HUES48 (cell line): ENCODE results near the gene SLMAP.

Source experiments
- H3K27ac ChIP-seq: one replicate; pipeline ENCODE4 v1.7.0; 2013; ENCODE audit warnings: low read depth, low read length, inconsistent platforms
- H3K27me3 ChIP-seq: 2 replicates; pipeline ENCODE4 v1.6.1; 2013; ENCODE audit warnings: mild to moderate bottlenecking, low read length; ENCODE audit not compliant: control insufficient read depth, insufficient read depth
- H3K36me3 ChIP-seq: 2 replicates; pipeline ENCODE4 v1.6.1; 2013; ENCODE audit warnings: low read length; ENCODE audit not compliant: control insufficient read depth, insufficient read depth
- H3K4me1 ChIP-seq: 2 replicates; pipeline ENCODE4 v1.6.1; 2013; ENCODE audit warnings: mild to moderate bottlenecking, low read length; ENCODE audit not compliant: control insufficient read depth, insufficient read depth
- H3K4me3 ChIP-seq: 2 replicates; pipeline ENCODE4 v1.5.1; 2013; ENCODE audit warnings: mild to moderate bottlenecking, low read depth, low read length
- H3K9ac ChIP-seq: 2 replicates; pipeline ENCODE4 v1.6.1; 2013; ENCODE audit warnings: mild to moderate bottlenecking, low read depth, low read length, moderate library complexity
- H3K9me3 ChIP-seq: 2 replicates; pipeline ENCODE4 v1.6.1; 2013; ENCODE audit warnings: low read length; ENCODE audit not compliant: control insufficient read depth, insufficient read depth

SLMAP gene

DNA sequence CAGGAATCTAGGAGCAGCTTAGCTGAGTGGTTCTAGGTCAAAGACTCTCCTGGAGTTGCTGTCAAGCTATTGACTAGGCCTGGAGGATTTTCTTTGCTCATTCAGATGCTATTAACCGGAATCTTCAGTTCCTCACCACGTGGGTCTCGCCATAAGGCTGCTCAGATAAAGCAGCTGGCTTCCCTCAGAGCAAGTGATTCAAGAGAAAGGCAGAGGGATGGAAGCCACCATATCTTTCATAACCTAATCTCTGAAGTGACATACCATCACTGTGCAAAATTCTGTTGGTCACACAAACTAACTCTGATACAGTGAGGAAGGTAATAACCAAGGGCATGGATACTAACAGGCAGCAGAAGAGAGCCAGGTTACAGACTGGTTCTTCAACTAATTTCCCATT is 179.4 kb downstream of the SLMAP start:
- H3K27ac ChIP-seq, result no peak overlapping the region
- no peaks in the 10 kb centered on the region for H3K27me3 ChIP-seq
- H3K9ac ChIP-seq, result no peak overlapping the region
- no peak overlapping the region for H3K4me3 ChIP-seq
- H3K9me3 ChIP-seq, result no peaks in the 10 kb centered on the region
- peaks cover 4% of the 10 kb centered on the region; the same call in 1 of the 2 replicates for H3K36me3 ChIP-seq
- H3K4me1 ChIP-seq, result no peaks in the 10 kb centered on the region

DNA sequence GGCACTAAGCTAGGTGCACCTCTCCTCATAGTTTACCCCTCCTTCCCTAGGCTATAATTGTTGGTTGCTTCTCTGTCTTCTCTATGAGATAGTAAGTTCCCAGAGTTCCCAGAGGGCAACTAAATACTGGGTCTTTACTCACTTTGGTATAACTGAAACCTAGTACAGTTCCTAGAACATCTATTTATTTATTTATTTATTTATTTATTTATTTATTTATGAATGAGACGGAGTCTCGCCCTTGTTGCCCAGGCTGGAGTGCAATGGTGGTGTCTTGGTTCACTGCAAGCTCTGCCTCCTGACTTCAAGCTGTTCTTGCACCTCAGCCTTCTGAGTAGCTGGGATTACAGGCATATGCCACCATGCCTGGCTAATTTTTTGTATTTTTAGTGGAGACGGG is 181.0 kb downstream of the SLMAP start:
- H3K4me1 ChIP-seq, result no peaks in the 10 kb centered on the region
- no peaks in the 10 kb centered on the region for H3K27me3 ChIP-seq
- no peak overlapping the region for H3K9ac ChIP-seq
- no peak overlapping the region for H3K27ac ChIP-seq
- H3K36me3 ChIP-seq, result peaks cover 4% of the 10 kb centered on the region; the same call in 1 of the 2 replicates
- no peaks in the 10 kb centered on the region for H3K9me3 ChIP-seq
- no peak overlapping the region for H3K4me3 ChIP-seq

DNA sequence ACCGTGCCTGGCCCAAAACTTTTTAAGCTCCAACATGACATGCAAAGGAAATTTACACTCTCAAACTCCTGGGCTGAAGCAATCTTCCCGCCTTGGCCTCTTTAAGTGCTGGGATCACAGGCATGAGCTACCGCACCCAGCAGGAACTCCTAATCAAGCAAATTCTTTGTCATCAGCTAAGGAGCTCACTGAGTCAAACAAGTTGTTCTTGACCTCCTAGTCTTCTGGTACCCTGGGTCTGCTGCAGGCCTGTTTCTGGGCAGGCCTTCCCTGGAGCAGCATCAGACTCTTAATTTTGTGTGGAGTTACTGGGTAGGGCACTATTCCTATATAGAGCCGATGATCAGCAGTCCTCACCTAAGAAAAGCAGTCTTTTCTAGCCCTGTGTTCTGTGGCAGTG is 183.7 kb downstream of the SLMAP start:
- Histone ChIP-seq H3K36me3 (no peaks in the 10 kb centered on the region), H3K27ac (no peak overlapping the region), H3K27me3 (no peaks in the 10 kb centered on the region), H3K4me1 (no peaks in the 10 kb centered on the region), H3K9ac (no peak overlapping the region), H3K4me3 (no peak overlapping the region), H3K9me3 (no peaks in the 10 kb centered on the region)

DNA sequence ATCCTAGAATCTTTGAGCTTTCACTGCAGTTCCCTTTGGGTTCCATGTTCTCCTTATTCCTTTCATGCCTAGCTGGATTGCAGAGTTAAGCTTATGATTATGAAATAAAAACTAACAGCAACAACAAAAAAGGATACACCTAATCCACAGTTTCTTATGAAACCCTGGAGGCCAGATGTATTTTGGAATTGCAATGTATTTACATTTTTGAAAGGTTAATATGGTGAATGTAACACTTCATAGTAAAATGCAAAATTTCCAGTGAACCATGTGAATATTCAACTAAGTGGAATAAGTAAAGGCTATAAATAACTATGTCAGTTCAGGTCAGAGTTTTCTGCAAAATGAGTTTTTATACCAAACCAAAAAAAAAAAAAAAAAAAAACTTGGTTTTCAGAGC is 186.3 kb downstream of the SLMAP start:
- H3K27me3 ChIP-seq, result no peaks in the 10 kb centered on the region
- no peaks in the 10 kb centered on the region for H3K9me3 ChIP-seq
- no peak overlapping the region for H3K9ac ChIP-seq
- H3K27ac ChIP-seq, result no peak overlapping the region
- H3K4me3 ChIP-seq, result no peak overlapping the region
- no peaks in the 10 kb centered on the region for H3K4me1 ChIP-seq
- no peaks in the 10 kb centered on the region for H3K36me3 ChIP-seq

DNA sequence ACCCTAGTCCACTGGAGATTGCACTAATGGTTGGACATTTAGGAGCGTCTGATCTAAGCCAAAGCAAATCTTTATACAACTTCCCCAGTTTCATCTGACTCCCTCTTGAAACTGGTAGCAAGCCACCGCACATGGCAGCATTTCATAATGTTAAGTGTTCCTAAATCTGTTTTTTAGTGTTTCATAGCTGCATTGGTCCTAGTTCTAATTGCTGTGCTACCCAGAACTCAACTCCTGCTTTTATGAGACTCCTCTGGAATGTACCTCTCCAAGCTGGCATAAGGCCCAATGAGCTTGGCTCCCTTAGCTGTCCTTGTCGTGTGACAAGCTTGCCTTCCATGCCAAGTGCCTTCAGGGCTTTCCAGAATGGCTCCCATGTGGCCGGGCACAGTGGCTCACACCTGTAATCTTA is 186.8 kb downstream of the SLMAP start:
- Histone ChIP-seq H3K9ac (no peak overlapping the region), H3K4me3 (no peak overlapping the region), H3K9me3 (no peaks in the 10 kb centered on the region), H3K4me1 (peaks cover 2% of the 10 kb centered on the region; the same call in 1 of the 2 replicates), H3K27ac (no peak overlapping the region), H3K36me3 (no peaks in the 10 kb centered on the region), H3K27me3 (no peaks in the 10 kb centered on the region)

DNA sequence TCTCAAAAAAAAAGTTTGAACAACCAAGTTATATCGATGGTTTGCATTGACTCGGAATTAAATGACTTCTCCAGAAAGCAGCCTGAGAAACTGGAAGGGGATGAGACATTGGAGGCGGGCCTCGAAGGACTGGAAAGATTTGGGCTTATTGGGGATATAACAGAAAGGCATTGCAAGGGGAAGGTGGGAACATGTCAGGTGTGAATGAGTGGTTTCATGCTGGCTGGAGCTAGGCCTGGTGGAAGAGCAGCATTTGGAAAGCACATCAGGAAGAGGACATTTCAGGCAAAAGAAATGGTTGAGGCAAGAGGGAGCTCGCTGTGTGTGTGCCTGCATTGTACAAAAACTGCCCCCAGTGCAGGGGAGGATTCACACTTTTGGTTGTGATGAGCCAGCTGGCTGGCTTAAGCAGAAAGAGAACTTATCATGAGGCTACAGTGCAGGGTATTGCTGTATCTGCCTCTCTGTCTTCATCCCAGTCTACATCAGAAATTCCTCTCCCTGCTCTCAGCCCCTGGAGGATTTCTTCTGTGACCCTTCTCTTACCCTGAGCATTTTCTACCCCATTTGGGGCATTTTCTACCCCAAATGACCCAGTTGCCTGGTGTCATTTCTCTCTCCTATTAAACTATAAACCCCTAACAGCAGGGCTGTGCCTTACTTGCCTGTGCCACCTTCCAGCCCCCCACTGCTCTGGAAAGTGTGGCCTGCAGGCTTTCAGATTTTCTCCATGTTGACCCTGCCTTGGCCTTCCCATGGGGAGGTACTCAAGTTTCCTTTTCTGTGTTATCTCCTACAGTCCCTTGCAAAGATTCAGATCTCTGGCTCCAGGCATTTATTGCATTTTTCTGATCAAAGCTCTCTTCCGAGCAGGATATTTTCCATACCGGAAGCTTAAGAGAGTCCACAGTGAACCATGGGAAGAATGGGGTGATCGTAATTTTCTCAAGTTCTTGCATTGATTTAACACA is 187.7 kb downstream of the SLMAP start:
- Histone ChIP-seq H3K9ac (no peak overlapping the region), H3K4me3 (no peak overlapping the region), H3K27me3 (no peaks in the 10 kb centered on the region), H3K27ac (no peak overlapping the region), H3K4me1 (peaks cover 11% of the 10 kb centered on the region), H3K9me3 (no peaks in the 10 kb centered on the region), H3K36me3 (no peaks in the 10 kb centered on the region)

DNA sequence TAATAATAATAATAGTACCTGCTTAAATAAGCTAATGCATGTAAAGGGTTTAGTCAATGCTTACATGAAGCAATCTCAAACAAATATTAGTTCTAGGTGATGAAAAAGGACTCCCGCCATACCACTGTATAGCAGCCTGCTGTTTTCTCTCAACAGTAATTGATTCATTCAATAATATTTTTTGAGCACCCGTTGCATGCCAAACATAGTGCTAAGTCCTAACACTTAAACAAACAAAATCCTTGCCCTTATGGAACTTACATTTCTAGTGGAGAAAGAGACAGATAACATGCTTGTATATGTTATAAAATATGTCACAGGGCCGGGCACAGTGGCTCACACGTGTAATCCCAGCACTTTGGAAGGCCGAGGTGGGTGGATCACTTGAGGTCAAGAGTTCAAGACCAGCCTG is 190.9 kb downstream of the SLMAP start:
- Histone ChIP-seq H3K27me3 (no peaks in the 10 kb centered on the region), H3K4me1 (peaks cover 20% of the 10 kb centered on the region), H3K36me3 (no peaks in the 10 kb centered on the region), H3K9me3 (no peaks in the 10 kb centered on the region), H3K27ac (no peak overlapping the region), H3K9ac (no peak overlapping the region), H3K4me3 (no peak overlapping the region)

DNA sequence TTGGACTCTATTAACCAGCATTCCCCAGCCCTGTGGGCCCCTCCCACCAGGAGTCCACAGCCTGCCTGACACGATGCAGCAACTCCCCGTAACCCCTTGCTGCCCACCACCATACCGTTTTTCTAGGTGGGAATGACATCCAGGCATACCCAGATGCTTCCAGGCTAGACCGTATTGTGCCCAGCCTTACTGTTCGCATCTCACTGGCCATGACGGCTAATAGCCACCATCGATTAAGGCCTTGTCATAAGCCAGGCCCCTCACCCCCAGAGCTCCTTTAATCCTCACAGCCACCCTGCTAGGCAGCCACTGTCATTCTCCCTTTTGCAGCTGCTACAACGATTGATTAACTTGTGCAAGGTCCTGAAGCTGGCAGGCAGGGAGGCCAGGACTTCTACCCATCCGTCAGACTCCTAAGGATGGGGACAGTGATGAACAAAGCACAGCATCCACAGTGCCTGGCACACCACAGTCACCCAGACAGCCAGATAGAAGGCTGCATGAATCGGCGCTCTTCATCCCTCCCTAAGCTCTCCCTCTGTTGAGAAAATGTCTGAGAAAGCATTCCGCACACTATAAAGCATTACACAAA is 192.1 kb downstream of the SLMAP start:
- Histone ChIP-seq H3K4me1 (peaks cover 25% of the 10 kb centered on the region), H3K9me3 (no peaks in the 10 kb centered on the region), H3K27ac (no peak overlapping the region), H3K4me3 (no peak overlapping the region), H3K27me3 (no peaks in the 10 kb centered on the region), H3K36me3 (no peaks in the 10 kb centered on the region), H3K9ac (no peak overlapping the region)

DNA sequence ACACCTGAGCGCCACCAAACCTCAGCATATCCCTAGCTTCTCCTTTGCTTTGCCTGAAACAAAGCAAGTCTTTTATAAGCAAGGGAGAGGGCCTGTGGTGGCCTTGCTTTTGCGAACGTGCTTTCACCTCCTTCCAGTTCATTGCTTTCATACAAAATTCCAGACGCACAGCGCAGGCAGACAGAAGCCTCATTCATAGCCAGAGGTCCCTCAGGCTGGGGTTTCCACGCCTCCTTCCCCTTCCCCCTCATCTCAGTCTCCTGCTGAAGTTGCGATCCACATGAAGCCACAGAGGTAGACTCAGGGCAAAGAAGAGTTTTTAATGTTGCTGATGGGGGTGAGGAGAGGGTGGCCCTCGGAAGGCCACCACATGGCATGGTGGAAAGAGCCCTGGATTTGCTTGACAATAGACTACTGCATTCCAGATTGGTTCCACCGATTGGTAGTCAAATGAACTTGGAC is 192.7 kb downstream of the SLMAP start:
- H3K36me3 ChIP-seq, result no peaks in the 10 kb centered on the region
- no peak overlapping the region for H3K9ac ChIP-seq
- peaks cover 25% of the 10 kb centered on the region for H3K4me1 ChIP-seq
- no peaks in the 10 kb centered on the region for H3K27me3 ChIP-seq
- no peak overlapping the region for H3K27ac ChIP-seq
- H3K4me3 ChIP-seq, result no peak overlapping the region
- H3K9me3 ChIP-seq, result no peaks in the 10 kb centered on the region

DNA sequence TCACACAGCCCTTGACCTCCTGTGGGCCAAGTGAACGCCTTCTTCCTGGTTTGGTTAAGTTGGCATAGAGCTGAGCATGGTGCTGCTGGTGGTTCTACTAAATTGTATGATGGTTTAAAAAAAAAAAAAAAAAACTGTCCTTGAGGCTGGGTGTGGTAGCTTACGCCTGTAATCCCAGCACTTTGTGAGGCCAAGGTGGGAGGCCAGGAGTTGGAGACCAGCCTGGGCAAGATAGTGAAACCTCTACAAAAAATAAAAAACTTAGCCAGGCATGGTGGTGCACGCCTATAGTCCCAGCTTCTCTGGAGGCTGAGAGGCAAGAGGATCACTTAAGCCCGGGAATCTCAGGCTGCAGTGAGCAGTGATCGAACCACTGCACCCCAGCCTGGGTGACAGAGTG is 193.2 kb downstream of the SLMAP start:
- Histone ChIP-seq H3K9me3 (no peaks in the 10 kb centered on the region), H3K36me3 (no peaks in the 10 kb centered on the region), H3K4me1 (peaks cover 25% of the 10 kb centered on the region), H3K27me3 (no peaks in the 10 kb centered on the region), H3K4me3 (no peak overlapping the region), H3K27ac (no peak overlapping the region), H3K9ac (no peak overlapping the region)
